H9 (cell line): Measurements from ENCODE around the gene NFIX. TPM values are rescaled to one million over a fixed set of nuclear protein-coding genes. Genes with fewer than 3 reads are reported as not detected.
A peak's percentile ranks its signal among the peaks of the same experiment; 100 is the strongest.

ENCODE experiments used
- DNase-seq: peaks from one replicate; pipeline ENCODE4 v3.0.0-alpha.2; 2017
- H2AFZ ChIP-seq: one replicate; pipeline ENCODE4 v1.6.1; 2013; ENCODE audit warnings: mild to moderate bottlenecking, low read length, control low read depth, moderate library complexity
- H2AK5ac ChIP-seq: 2 replicates; pipeline ENCODE4 v1.6.1; 2013; ENCODE audit warnings: low read length, control low read depth, mixed read lengths; ENCODE audit not compliant: insufficient read length
- H2BK120ac ChIP-seq: one replicate; pipeline ENCODE4 v1.6.1; 2013; ENCODE audit warnings: low read depth, mild to moderate bottlenecking, low read length, control low read depth, inconsistent platforms; ENCODE audit not compliant: poor library complexity, severe bottlenecking
- H2BK12ac ChIP-seq: 2 replicates; pipeline ENCODE4 v1.6.1; 2013; ENCODE audit warnings: low read length, control low read depth, mixed read lengths, low read depth; ENCODE audit not compliant: insufficient read length
- H2BK15ac ChIP-seq: 2 replicates; pipeline ENCODE4 v1.6.1; 2013; ENCODE audit warnings: low read depth, low read length, control low read depth
- H2BK20ac ChIP-seq: one replicate; pipeline ENCODE4 v1.6.1; 2013; ENCODE audit warnings: low read depth, mild to moderate bottlenecking, low read length, control low read depth, inconsistent platforms; ENCODE audit not compliant: poor library complexity, severe bottlenecking
- H2BK5ac ChIP-seq: 2 replicates; pipeline ENCODE4 v1.6.1; 2013; ENCODE audit warnings: low read length, control low read depth, mixed read lengths; ENCODE audit not compliant: insufficient read length
- H3K14ac ChIP-seq: 2 replicates; pipeline ENCODE4 v1.6.1; 2013; ENCODE audit warnings: low read length, control low read depth; ENCODE audit not compliant: insufficient read depth
- H3K18ac ChIP-seq: 2 replicates; pipeline ENCODE4 v1.6.1; 2013; ENCODE audit warnings: low read depth, mild to moderate bottlenecking, mixed read lengths, low read length, control low read depth; ENCODE audit not compliant: insufficient read length
- H3K23ac ChIP-seq: 2 replicates; pipeline ENCODE4 v1.6.1; 2013; ENCODE audit warnings: low read length, control low read depth, mixed read lengths, low read depth; ENCODE audit not compliant: insufficient read length
- H3K23me2 ChIP-seq: 2 replicates; pipeline ENCODE4 v1.6.1; 2013; ENCODE audit warnings: low read depth, mild to moderate bottlenecking, mixed read lengths, low read length, control low read depth; ENCODE audit not compliant: insufficient read length, poor library complexity, severe bottlenecking
- H3K27ac ChIP-seq: 2 replicates; pipeline ENCODE4 v1.5.1; 2013; ENCODE audit warnings: low read length, control low read depth, mixed read lengths, low read depth; ENCODE audit not compliant: insufficient read length
- H3K27me3 ChIP-seq: 2 replicates; pipeline ENCODE4 v1.6.1; 2013; ENCODE audit warnings: low read length, control low read depth, inconsistent platforms; ENCODE audit not compliant: insufficient read depth
- H3K4ac ChIP-seq: 2 replicates; pipeline ENCODE4 v1.6.1; 2013; ENCODE audit warnings: low read depth, mild to moderate bottlenecking, control low read depth, inconsistent platforms, low read length, moderate library complexity
- H3K4me1 ChIP-seq: 2 replicates; pipeline ENCODE4 v1.6.1; 2013; ENCODE audit warnings: low read length, control low read depth, inconsistent platforms; ENCODE audit not compliant: insufficient read depth
- H3K4me2 ChIP-seq: 2 replicates; pipeline ENCODE4 v1.6.1; 2013; ENCODE audit warnings: low read length, control low read depth, mixed read lengths; ENCODE audit not compliant: insufficient read length, insufficient read depth
- H3K56ac ChIP-seq: 2 replicates; pipeline ENCODE4 v1.6.1; 2013; ENCODE audit warnings: low read depth, mild to moderate bottlenecking, mixed read lengths, low read length, control low read depth; ENCODE audit not compliant: insufficient read length
- H3K79me1 ChIP-seq: 2 replicates; pipeline ENCODE4 v1.6.1; 2013; ENCODE audit warnings: low read depth, mild to moderate bottlenecking, moderate library complexity, low read length, control low read depth, inconsistent platforms; ENCODE audit not compliant: insufficient read depth, poor library complexity, severe bottlenecking
- H3K79me2 ChIP-seq: 2 replicates; pipeline ENCODE4 v1.6.1; 2013; ENCODE audit warnings: low read length, control low read depth, inconsistent platforms; ENCODE audit not compliant: insufficient read depth
- H3K9ac ChIP-seq: 2 replicates; pipeline ENCODE4 v1.6.1; 2013; ENCODE audit warnings: low read length, control low read depth, mixed read lengths; ENCODE audit not compliant: insufficient read length; ENCODE audit errors: extremely low read depth
- H3K9me3 ChIP-seq: one replicate; pipeline ENCODE4 v1.6.1; 2013; ENCODE audit warnings: low read depth, low read length, inconsistent platforms; ENCODE audit not compliant: control insufficient read depth
- H3T11ph ChIP-seq: one replicate; pipeline ENCODE4 v1.6.1; 2013; ENCODE audit warnings: mild to moderate bottlenecking, low read length, control low read depth, inconsistent platforms
- H4K20me1 ChIP-seq: one replicate; pipeline ENCODE4 v1.6.1; 2013; ENCODE audit not compliant: control insufficient read depth, insufficient read length, insufficient read depth
- H4K5ac ChIP-seq: 2 replicates; pipeline ENCODE4 v1.6.1; 2013; ENCODE audit warnings: low read depth, mild to moderate bottlenecking, mixed read lengths, low read length, control low read depth; ENCODE audit not compliant: insufficient read length
- H4K8ac ChIP-seq: replicated peaks from 2 replicates; pipeline ENCODE4 v1.6.1; 2013; ENCODE audit warnings: low read length, control low read depth, mixed read lengths, low read depth; ENCODE audit not compliant: insufficient read length
- H4K91ac ChIP-seq: 2 replicates; pipeline ENCODE4 v1.6.1; 2013; ENCODE audit warnings: low read depth, mild to moderate bottlenecking, moderate library complexity, mixed read lengths, low read length, control low read depth; ENCODE audit not compliant: insufficient read length
- H3K27ac Mint-ChIP-seq, 3 experiments: 2 replicates in 2 of 3; 3 replicates in 1 of 3; pipeline ENCODE4 v1.8.0; 2020 to 2021; ENCODE audit warnings: mixed read lengths in 3 of 3, mild to moderate bottlenecking in 1 of 3, moderate library complexity in 1 of 3
- H3K27me3 Mint-ChIP-seq: 2 replicates; pipeline ENCODE4 v1.8.0; 2021; ENCODE audit warnings: low read depth, mild to moderate bottlenecking, moderate library complexity, mixed read lengths
- H3K36me3 Mint-ChIP-seq, 3 experiments: 2 replicates in 2 of 3; 3 replicates in 1 of 3; pipeline ENCODE4 v1.8.0; 2020 to 2021; ENCODE audit warnings: low read depth in 3 of 3, mixed read lengths in 3 of 3; ENCODE audit not compliant: insufficient read depth in 1 of 3
- H3K4me1 Mint-ChIP-seq, 2 experiments: 2 replicates each; pipeline ENCODE4 v1.8.0; 2020; ENCODE audit warnings: mixed read lengths in 2 of 2
- H3K4me3 Mint-ChIP-seq, 2 experiments: 2 replicates in 1 of 2; 3 replicates in 1 of 2; pipeline ENCODE4 v1.8.0; 2020 to 2021; ENCODE audit warnings: mild to moderate bottlenecking in 2 of 2, mixed read lengths in 2 of 2, moderate library complexity in 1 of 2
- H3K9me3 Mint-ChIP-seq, 2 experiments: 2 replicates in 1 of 2; 3 replicates in 1 of 2; pipeline ENCODE4 v1.8.0; 2020; ENCODE audit warnings: mild to moderate bottlenecking in 2 of 2, mixed read lengths in 2 of 2, moderate library complexity in 1 of 2
- WGBS: extraction: QIAGEN DNeasy Blood & Tissue Kit; methylation state at CpG from one replicate; pipeline ENCODE4 v1.1.7; 2013; ENCODE audit warnings: missing lambda C conversion rate, low lambda C conversion rate, mixed read lengths; ENCODE audit not compliant: insufficient read length; ENCODE audit errors: extremely low coverage; 5-methylcytosine and 5-hydroxymethylcytosine counted together
- total RNA-seq: library from RNA; stranded (reverse); gene quantifications from 2 replicates; pipeline ENCODE4 v1.2.1, GENCODE V29; 2021
- TF ChIP-seq, protein P1 (sequence below): fragments of 200-600 bp; sonication (generic); conservative IDR thresholded peaks from 3 replicates; pipeline ENCODE4 v1.8.0; 2021; ENCODE audit warnings: antibody characterized with exemption, mild to moderate bottlenecking

The NFIX gene
- total RNA-seq, 1 experiment from 2014 or later: 0.31 TPM

DNA sequence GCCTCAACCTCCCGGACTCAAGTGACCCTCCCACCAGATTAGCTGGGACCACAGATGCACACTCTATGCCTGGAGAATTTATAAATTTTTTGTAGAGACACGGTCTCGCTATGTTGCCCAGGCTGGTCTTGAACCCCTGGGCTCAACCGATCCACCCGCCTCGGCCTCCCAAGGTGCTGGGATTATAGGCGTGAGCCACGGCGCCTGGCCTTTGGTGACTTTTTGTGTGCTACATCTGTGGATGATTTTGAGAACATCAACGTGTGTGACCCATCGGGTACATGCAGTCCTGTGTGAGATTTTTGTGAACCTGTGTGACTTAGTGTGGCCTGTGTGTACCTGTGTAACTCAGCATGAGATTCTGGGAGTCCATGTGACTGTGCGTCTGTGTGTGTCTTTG is 8.5 kb upstream of the NFIX start:
- H2BK20ac ChIP-seq: no peak overlapping the region
- H4K8ac ChIP-seq: no peak overlapping the region
- TF ChIP-seq, protein P1, sequence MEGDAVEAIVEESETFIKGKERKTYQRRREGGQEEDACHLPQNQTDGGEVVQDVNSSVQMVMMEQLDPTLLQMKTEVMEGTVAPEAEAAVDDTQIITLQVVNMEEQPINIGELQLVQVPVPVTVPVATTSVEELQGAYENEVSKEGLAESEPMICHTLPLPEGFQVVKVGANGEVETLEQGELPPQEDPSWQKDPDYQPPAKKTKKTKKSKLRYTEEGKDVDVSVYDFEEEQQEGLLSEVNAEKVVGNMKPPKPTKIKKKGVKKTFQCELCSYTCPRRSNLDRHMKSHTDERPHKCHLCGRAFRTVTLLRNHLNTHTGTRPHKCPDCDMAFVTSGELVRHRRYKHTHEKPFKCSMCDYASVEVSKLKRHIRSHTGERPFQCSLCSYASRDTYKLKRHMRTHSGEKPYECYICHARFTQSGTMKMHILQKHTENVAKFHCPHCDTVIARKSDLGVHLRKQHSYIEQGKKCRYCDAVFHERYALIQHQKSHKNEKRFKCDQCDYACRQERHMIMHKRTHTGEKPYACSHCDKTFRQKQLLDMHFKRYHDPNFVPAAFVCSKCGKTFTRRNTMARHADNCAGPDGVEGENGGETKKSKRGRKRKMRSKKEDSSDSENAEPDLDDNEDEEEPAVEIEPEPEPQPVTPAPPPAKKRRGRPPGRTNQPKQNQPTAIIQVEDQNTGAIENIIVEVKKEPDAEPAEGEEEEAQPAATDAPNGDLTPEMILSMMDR: no peak
- Mint-ChIP-seq H3K4me1 (peaks cover 8 to 12% of the 10 kb centered on the region in 2 experiments), H3K27ac (no peak overlapping the region), H3K9me3 (no peaks in the 10 kb centered on the region; a peak in 2 of 5 replicates), H3K4me3 (peak overlapping the region in 1 of 2 experiments; percentile 22; a peak in 1 of 5 replicates), H3K27me3 (peaks cover 14% of the 10 kb centered on the region), H3K36me3 (no peaks in the 10 kb centered on the region)
- no CpG with 5 or more reads among the region's 12 CpGs for WGBS
- H3K18ac ChIP-seq: no peak overlapping the region
- H3K79me1 ChIP-seq: no peaks in the 10 kb centered on the region
- no peak overlapping the region for H2AFZ ChIP-seq
- no peak overlapping the region for H3T11ph ChIP-seq
- H2AK5ac ChIP-seq: no peak overlapping the region
- H3K4ac ChIP-seq: no peak overlapping the region
- H3K4me2 ChIP-seq: no peak overlapping the region
- H3K27me3 ChIP-seq: peaks cover 10% of the 10 kb centered on the region; the same call in 1 of the 2 replicates
- H4K91ac ChIP-seq: no peak overlapping the region
- H3K56ac ChIP-seq: no peak overlapping the region
- H4K20me1 ChIP-seq: no peaks in the 10 kb centered on the region
- H3K14ac ChIP-seq: no peak overlapping the region
- no peaks in the 10 kb centered on the region for H3K9me3 ChIP-seq
- H2BK12ac ChIP-seq: no peak overlapping the region
- no peak overlapping the region for H2BK15ac ChIP-seq
- H3K79me2 ChIP-seq: no peaks in the 10 kb centered on the region
- no peak overlapping the region for H3K9ac ChIP-seq
- H3K23me2 ChIP-seq: no peaks in the 10 kb centered on the region
- no peak overlapping the region for H2BK5ac ChIP-seq
- H3K27ac ChIP-seq: no peak overlapping the region
- no peak for DNase-seq
- no peak overlapping the region for H4K5ac ChIP-seq
- no peaks in the 10 kb centered on the region for H3K4me1 ChIP-seq
- no peak overlapping the region for H3K23ac ChIP-seq
- no peak overlapping the region for H2BK120ac ChIP-seq
